Choroid plexus epithelial cell (primary cell): ENCODE measurements around the gene CNN2.

ENCODE experiments used
- DNase-seq: peaks from one replicate; pipeline ENCODE4 v3.0.0-alpha.2; 2010; ENCODE audit warnings: low read depth
- H3K4me3 ChIP-seq: 2 replicates; pipeline ENCODE4 v1.5.1; 2011; ENCODE audit warnings: low read depth, mild to moderate bottlenecking, control low read depth, low read length, moderate library complexity
- TF ChIP-seq, protein P1 (sequence below): conservative IDR thresholded peaks from 2 replicates; pipeline ENCODE4 v1.5.1; 2011; ENCODE audit warnings: low read depth, mild to moderate bottlenecking, control low read depth, inconsistent platforms, low read length, moderate library complexity

CNN2 gene

GRCh38 chr19:1060689-1061088 is 34.3 kb downstream of the CNN2 start:
- DNase-seq = no peak
- no peak overlapping the region for H3K4me3 ChIP-seq
- TF ChIP-seq, protein P1, sequence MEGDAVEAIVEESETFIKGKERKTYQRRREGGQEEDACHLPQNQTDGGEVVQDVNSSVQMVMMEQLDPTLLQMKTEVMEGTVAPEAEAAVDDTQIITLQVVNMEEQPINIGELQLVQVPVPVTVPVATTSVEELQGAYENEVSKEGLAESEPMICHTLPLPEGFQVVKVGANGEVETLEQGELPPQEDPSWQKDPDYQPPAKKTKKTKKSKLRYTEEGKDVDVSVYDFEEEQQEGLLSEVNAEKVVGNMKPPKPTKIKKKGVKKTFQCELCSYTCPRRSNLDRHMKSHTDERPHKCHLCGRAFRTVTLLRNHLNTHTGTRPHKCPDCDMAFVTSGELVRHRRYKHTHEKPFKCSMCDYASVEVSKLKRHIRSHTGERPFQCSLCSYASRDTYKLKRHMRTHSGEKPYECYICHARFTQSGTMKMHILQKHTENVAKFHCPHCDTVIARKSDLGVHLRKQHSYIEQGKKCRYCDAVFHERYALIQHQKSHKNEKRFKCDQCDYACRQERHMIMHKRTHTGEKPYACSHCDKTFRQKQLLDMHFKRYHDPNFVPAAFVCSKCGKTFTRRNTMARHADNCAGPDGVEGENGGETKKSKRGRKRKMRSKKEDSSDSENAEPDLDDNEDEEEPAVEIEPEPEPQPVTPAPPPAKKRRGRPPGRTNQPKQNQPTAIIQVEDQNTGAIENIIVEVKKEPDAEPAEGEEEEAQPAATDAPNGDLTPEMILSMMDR = no peak

GRCh38 chr19:1061987-1062386 is 35.6 kb downstream of the CNN2 start:
- H3K4me3 ChIP-seq = no peak overlapping the region
- no peak for DNase-seq
- TF ChIP-seq, protein P1 = no peak

GRCh38 chr19:1062387-1063029 is 36.1 kb downstream of the CNN2 start:
- H3K4me3 ChIP-seq = no peak overlapping the region
- no peak for DNase-seq
- TF ChIP-seq, protein P1 = no peak

DNA sequence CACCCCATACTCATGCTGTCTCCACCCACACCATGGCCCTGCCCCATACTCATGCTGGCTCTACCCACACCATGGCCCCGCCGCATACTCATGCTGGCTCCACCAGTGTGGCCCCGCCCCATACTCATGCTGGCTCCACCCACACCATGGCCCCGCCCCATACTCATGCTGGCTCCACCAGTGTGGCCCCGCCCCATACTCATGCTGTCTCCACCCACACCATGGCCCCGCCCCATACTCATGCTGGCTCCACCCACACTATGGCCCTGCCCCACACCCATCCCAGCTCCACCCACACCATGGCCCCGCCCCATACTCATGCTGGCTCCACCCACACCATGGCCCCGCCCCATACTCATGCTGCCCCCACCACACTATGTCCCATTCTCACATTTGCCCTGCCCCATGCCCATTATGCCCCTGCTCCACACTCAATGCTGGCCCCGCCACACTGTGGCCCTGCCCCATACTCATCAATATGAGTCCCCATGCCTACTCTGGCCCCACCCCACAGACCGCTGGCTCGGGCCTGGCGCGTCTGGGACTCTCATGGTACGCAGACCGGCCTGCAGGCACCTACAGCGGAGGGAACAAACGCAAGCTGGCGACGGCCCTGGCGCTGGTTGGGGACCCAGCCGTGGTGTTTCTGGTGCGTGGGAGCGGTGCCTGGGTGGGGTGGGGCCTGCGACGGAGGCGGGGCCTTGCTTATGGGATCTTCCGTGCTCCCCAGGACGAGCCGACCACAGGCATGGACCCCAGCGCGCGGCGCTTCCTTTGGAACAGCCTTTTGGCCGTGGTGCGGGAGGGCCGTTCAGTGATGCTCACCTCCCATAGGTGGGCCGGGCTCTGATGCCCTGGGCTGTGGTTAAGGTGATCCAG is 36.9 kb downstream of the CNN2 start:
- no peak for DNase-seq
- no peak overlapping the region for H3K4me3 ChIP-seq
- TF ChIP-seq, protein P1 = no peak

DNA sequence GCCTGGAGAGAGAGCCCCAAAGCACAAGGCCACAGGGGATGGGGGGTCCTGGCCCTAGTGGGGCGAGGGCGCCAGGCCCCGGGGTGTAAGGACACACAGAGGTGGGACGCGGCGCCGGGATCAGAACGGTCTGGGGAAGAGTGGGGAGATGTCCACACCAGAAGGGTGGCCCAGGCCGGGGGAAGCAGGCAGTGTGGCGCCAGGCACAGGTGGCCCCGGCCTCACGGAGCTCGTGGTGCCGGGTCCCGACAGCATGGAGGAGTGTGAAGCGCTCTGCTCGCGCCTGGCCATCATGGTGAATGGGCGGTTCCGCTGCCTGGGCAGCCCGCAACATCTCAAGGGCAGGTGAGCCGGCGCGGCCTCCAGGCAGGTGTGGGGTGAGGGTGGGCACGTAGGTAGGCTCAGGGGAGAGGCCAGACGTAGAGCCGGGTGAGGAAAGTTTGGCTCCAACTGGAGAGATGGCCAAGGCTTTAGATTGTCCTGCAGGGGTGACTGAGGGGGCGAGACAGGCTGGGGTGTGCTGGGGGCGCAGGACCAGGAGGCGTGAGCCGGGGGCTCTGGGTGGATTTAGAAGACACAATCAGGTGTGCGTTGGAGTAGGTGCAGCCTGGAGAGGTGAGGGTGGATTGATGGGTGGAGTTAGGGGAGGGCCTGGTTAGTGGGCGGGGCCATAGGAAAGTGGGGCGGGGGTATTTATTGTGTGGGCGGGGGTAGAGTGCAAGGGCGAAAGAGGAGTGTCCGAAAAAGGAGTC is 37.7 kb downstream of the CNN2 start:
- DNase-seq = no peak
- H3K4me3 ChIP-seq = no peak overlapping the region
- TF ChIP-seq, protein P1 = no peak

DNA sequence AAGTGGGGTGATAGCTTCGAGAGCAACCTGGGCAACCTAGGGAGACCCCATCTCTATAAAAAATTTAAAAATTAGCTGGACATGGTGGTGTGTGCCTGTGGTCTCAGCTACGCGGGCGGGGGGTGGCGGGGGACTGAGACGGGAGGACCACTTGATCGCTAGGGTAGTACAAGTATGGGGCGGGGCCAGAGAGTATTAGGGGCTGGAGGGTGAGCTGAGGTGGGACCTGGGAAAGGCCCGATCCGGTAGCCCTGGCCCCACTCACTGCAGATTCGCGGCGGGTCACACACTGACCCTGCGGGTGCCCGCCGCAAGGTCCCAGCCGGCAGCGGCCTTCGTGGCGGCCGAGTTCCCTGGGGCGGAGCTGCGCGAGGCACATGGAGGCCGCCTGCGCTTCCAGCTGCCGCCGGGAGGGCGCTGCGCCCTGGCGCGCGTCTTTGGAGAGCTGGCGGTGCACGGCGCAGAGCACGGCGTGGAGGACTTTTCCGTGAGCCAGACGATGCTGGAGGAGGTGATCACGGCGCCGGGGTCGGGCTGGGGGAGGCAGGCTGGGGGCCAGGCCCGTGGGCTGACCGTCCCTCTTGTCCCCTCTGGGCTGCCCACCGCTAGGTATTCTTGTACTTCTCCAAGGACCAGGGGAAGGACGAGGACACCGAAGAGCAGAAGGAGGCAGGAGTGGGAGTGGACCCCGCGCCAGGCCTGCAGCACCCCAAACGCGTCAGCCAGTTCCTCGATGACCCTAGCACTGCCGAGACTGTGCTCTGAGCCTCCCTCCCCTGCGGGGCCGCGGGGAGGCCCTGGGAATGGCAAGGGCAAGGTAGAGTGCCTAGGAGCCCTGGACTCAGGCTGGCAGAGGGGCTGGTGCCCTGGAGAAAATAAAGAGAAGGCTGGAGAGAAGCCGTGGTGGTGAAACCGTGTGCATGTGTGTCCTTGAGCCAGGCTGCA is 38.5 kb downstream of the CNN2 start:
- DNase-seq = peak; percentile 65
- H3K4me3 ChIP-seq = no peak overlapping the region
- TF ChIP-seq, protein P1 = peak; percentile 59
